Measurements from ENCODE around the gene TTLL12.

Gene TTLL12

DNA sequence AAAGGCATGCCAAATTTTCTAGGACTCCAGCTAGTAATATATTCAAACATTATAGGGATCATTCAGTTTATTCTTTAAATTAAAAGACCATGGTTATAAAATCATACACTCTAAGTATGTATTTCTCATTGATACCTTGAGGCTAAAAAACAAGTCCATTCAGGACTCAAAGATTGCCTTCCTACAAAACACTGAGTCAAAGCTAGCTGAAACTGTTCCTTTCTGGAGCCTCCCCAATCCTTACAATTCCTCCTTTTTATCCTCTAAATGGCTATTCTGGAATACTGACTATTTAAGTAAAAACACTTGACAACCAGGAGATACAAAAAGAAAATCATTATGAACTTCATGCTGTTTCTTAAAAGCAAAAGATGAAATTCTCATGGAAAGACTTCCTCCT is 4.9 kb upstream of the TTLL12 start:
- in situ Hi-C loops (cut with MboI; ENCODE audit: low pct_unique_long_range_greater_than_20kb, low sequenced_read_pairs, unreplicated experiment) = no loop called here
- no peak for DNase-seq (ENCODE audit: low spot score)
- TF ChIP-seq, protein P1, sequence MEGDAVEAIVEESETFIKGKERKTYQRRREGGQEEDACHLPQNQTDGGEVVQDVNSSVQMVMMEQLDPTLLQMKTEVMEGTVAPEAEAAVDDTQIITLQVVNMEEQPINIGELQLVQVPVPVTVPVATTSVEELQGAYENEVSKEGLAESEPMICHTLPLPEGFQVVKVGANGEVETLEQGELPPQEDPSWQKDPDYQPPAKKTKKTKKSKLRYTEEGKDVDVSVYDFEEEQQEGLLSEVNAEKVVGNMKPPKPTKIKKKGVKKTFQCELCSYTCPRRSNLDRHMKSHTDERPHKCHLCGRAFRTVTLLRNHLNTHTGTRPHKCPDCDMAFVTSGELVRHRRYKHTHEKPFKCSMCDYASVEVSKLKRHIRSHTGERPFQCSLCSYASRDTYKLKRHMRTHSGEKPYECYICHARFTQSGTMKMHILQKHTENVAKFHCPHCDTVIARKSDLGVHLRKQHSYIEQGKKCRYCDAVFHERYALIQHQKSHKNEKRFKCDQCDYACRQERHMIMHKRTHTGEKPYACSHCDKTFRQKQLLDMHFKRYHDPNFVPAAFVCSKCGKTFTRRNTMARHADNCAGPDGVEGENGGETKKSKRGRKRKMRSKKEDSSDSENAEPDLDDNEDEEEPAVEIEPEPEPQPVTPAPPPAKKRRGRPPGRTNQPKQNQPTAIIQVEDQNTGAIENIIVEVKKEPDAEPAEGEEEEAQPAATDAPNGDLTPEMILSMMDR (IDR thresholded peaks at IDR 0.05; ENCODE audit: extremely low read depth, insufficient read depth, missing control alignments) = no peak

DNA sequence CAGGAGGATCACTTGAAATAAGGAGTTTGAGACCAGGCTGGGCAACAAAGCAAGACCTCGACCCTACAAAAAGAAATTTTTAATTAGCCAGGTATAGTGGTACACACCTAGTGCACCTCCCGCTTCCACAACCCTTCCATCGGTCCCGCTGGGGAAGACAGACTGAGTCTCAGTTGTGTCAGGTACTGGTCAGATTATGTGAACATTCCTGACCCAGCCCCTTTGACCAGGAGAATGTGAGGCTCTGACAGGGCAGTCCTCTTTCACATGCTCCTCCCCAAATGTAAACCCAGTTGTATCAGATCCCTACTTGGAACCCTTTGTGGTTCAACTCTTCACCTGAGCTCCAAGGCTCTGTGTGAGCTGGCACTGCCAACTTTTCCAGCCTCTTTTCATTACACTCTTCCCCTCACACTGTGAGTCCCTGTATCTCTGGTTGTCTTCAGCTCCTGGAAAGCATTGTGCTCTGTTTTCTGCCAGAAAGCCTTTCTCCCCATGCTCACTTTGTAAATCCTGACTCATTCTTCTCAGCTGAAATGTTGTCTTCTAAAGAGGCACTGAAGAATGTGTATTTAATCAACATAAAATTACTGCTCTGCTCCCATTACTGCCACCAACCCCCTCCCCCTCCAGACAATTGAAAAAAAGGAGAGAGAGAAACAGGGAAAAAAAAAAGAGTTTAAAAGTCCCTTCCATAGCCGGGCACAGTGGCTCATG is 2.1 kb upstream of the TTLL12 start:
- TF ChIP-seq, protein P1 (IDR thresholded peaks at IDR 0.05; ENCODE audit: extremely low read depth, insufficient read depth, missing control alignments) = no peak
- in situ Hi-C loops (cut with MboI; ENCODE audit: low pct_unique_long_range_greater_than_20kb, low sequenced_read_pairs, unreplicated experiment) = no loop called here
- DNase-seq (ENCODE audit: low spot score) = no peak

DNA sequence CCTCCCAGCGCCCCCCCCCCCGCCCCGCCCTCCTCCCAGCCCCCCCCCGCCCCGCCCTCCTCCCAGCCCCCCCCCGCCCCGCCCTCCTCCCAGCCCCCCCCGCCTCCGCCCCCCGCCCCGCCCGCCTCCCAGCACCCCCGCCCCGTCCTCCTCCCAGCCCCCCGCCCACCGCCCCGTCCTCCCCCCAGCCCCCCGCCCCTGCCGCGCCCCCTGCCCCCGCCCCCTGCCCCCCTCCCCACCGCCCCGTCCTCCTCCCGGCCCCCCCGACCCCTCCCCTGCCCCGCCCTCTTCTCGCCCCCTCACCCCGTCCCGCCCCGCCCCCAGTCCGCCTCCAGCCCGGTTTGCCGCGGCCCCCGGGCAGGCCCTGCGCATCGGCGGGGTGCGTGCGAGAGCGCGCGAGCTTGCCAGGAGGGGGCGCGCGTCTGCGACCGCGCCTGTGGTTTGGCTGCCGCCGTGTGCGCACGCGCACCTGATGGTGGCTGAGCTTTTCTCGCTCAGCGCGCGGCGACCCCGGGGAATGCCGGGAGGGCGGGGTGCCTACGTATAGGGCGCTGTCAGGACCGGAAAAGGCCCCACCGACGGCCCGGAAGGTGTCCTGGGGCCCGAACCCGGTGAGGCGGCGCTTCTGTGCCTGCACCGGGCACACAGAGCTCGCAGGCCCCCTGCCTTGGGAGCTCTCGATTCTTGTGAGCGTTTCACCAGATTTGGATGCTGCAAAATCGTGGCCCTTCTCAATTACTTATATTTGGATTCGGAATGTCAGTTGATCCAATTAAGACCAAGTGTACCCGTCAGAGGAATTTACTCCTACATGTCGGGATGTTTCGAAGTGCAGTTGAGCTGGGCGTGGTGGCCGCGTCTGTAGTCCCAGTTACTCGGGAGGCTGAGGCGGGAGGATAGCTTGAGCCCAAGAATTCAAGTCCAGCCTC is 501 bp upstream of the TTLL12 start:
- TF ChIP-seq, protein P1 (IDR thresholded peaks at IDR 0.05; ENCODE audit: extremely low read depth, insufficient read depth, missing control alignments) = peak; percentile 87
- in situ Hi-C loops (cut with MboI; ENCODE audit: low pct_unique_long_range_greater_than_20kb, low sequenced_read_pairs, unreplicated experiment) = no loop called here
- peak; percentile 98 for DNase-seq (ENCODE audit: low spot score)

DNA sequence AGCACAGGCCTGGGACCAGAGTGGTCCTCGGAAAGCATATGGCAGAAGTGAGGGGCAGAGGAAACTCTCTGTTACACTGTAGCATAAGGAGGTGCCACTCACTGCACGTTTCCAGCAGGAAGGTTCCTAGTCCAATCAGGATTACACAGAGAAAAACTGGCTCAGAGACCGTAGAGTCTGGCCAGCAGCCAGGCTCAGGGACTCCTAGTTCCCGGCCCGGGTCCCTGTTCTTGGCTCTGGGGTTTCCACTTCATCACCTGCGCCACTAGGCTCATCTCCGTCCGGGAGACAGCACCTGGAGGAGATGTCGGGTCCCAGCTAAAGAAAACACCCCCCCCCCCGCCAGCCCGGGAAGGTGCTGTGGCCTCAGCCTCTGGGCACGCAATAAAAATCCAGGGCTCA is 1.1 kb downstream of the TTLL12 start:
- in situ Hi-C loops (cut with MboI; ENCODE audit: low pct_unique_long_range_greater_than_20kb, low sequenced_read_pairs, unreplicated experiment) = no loop called here
- no peak for DNase-seq (ENCODE audit: low spot score)
- TF ChIP-seq, protein P1 (IDR thresholded peaks at IDR 0.05; ENCODE audit: extremely low read depth, insufficient read depth, missing control alignments) = no peak

DNA sequence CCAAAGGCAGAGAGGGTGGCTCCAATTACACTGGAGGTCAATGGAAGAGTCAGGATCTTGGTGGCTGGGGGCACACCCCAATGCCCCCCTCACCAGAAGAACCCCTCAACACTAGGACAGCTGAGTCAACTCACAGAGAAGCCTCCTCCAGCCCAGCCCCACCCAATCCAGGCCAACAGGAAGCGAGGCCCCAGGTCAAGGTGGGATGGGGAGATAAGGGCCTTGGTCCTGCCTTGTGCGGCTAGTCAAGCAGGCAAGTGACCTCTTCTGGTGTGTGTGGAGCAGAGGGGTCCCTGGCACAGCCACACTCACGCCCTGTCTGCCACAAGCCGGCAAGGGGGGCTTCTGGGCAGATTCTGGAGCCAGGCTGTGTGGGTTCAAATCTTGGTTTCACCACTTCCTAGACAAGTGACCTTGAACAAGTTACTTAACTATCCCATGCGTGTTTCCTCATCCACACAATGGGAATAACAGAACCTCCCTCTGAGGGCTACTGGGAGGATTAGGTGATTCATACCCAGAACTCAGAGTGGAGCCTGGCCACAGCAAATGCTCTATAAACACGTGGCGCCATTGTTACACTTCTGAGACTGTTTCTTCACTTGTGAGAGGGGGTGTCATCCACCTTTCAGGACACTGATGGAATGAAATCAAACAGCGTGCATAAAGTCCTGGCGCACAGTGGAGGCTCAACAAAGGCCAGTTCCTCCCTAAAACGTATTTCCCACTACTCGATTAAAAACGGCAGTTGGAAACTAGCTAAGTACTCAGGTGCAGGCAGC is 3.2 kb downstream of the TTLL12 start:
- in situ Hi-C loops (cut with MboI; ENCODE audit: low pct_unique_long_range_greater_than_20kb, low sequenced_read_pairs, unreplicated experiment) = no loop called here
- no peak for DNase-seq (ENCODE audit: low spot score)
- TF ChIP-seq, protein P1 (IDR thresholded peaks at IDR 0.05; ENCODE audit: extremely low read depth, insufficient read depth, missing control alignments) = no peak

DNA sequence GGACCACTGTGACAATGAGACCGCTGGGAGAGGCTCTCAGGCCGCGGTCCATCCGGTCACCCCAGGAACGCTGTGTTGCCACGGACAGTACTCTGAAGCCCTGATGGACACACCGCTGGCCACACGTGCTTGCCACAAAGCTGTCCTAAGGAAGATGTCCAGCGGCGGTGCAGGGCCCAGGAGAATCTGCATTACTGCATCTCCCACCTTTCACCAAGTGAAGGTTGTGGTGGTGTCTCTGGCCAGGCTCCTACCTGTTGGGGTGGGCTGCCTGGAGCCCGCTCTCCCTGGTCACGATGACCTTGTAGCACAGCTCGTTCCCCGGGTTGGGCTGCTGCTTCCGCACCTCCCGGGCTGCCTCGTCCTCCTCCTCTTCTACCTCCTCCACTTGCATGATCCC is 4.2 kb downstream of the TTLL12 start:
- in situ Hi-C loops (cut with MboI; ENCODE audit: low pct_unique_long_range_greater_than_20kb, low sequenced_read_pairs, unreplicated experiment) = no loop called here
- no peak for DNase-seq (ENCODE audit: low spot score)
- TF ChIP-seq, protein P1 (IDR thresholded peaks at IDR 0.05; ENCODE audit: extremely low read depth, insufficient read depth, missing control alignments) = no peak

Measured in GM13977 (cell line).